HepG2 (cell line): ENCODE results near the gene ANKRD37.

Experiments used
- BRF2 ChIP-seq: sonication (generic); formaldehyde crosslinking; IDR thresholded peaks from 2 replicates; pipeline ENCODE4 v1.8.1; 2022; ENCODE audit warnings: mild to moderate bottlenecking, missing genetic modification reagents
- CBX2 ChIP-seq, 2 experiments: fragments of 200-600 bp in 1 of 2; sonication (generic); formaldehyde crosslinking in 1 of 2; IDR thresholded peaks; 2 replicates each; pipeline versions ENCODE4 v1.7.0 to v1.8.1; 2018 to 2022; ENCODE audit warnings: low read depth in 2 of 2, low read length in 1 of 2, mild to moderate bottlenecking in 1 of 2, missing genetic modification reagents in 1 of 2
- CTCF ChIP-seq: sonication (generic); formaldehyde crosslinking; IDR thresholded peaks from 2 replicates; pipeline ENCODE4 v1.5.0; 2020; ENCODE audit warnings: mild to moderate bottlenecking, missing genetic modification reagents, moderate library complexity
- EZH2 ChIP-seq: conservative IDR thresholded peaks from 2 replicates; pipeline ENCODE4 v1.6.1; 2012; ENCODE audit warnings: mild to moderate bottlenecking, low read depth, low read length, moderate library complexity
- MEIS2 ChIP-seq: sonication (generic); formaldehyde crosslinking; IDR thresholded peaks from 2 replicates; pipeline ENCODE4 v1.9.0; 2021; ENCODE audit warnings: mild to moderate bottlenecking, missing genetic modification reagents
- POLR2AphosphoS5 ChIP-seq: IDR thresholded peaks from 2 replicates; pipeline ENCODE4 v1.6.1; 2012; ENCODE audit warnings: low read depth, low read length
- SNAPC5 ChIP-seq: sonication (generic); formaldehyde crosslinking; IDR thresholded peaks from 2 replicates; pipeline ENCODE4 v1.8.1; 2023; ENCODE audit warnings: mild to moderate bottlenecking, missing genetic modification reagents, borderline replicate concordance
- YEATS4 ChIP-seq: sonication (generic); formaldehyde crosslinking; IDR thresholded peaks from 2 replicates; pipeline ENCODE4 v1.4.0; 2020; ENCODE audit warnings: missing genetic modification reagents, borderline replicate concordance
- ZBTB7A ChIP-seq: sonication (generic); formaldehyde crosslinking; IDR thresholded peaks from 2 replicates; pipeline ENCODE4 v1.8.0; 2022; ENCODE audit warnings: mild to moderate bottlenecking, missing genetic modification reagents
- ZNF274 ChIP-seq: sonication (generic); formaldehyde crosslinking; IDR thresholded peaks from 2 replicates; pipeline ENCODE4 v1.5.1; 2020; ENCODE audit warnings: mild to moderate bottlenecking, missing genetic modification reagents
- TF ChIP-seq, protein P1 (sequence below): sonication (generic); formaldehyde crosslinking; IDR thresholded peaks from 2 replicates; pipeline ENCODE4 v1.4.0; 2020; ENCODE audit warnings: missing genetic modification reagents
- TF ChIP-seq, protein P2 (sequence below): sonication (generic); formaldehyde crosslinking; IDR thresholded peaks from 2 replicates; pipeline ENCODE4 v1.4.0; 2020; ENCODE audit warnings: low read depth, missing genetic modification reagents
- TF ChIP-seq, protein P3 (sequence below): sonication (generic); formaldehyde crosslinking; IDR thresholded peaks from 2 replicates; pipeline ENCODE4 v1.4.0; 2020; ENCODE audit warnings: missing genetic modification reagents, borderline replicate concordance

- no peak for TF ChIP-seq ZNF274
- TF ChIP-seq CTCF (CRISPR knock-in tag), result no peak
- no peak for TF ChIP-seq ZBTB7A
- TF ChIP-seq, protein P1, sequence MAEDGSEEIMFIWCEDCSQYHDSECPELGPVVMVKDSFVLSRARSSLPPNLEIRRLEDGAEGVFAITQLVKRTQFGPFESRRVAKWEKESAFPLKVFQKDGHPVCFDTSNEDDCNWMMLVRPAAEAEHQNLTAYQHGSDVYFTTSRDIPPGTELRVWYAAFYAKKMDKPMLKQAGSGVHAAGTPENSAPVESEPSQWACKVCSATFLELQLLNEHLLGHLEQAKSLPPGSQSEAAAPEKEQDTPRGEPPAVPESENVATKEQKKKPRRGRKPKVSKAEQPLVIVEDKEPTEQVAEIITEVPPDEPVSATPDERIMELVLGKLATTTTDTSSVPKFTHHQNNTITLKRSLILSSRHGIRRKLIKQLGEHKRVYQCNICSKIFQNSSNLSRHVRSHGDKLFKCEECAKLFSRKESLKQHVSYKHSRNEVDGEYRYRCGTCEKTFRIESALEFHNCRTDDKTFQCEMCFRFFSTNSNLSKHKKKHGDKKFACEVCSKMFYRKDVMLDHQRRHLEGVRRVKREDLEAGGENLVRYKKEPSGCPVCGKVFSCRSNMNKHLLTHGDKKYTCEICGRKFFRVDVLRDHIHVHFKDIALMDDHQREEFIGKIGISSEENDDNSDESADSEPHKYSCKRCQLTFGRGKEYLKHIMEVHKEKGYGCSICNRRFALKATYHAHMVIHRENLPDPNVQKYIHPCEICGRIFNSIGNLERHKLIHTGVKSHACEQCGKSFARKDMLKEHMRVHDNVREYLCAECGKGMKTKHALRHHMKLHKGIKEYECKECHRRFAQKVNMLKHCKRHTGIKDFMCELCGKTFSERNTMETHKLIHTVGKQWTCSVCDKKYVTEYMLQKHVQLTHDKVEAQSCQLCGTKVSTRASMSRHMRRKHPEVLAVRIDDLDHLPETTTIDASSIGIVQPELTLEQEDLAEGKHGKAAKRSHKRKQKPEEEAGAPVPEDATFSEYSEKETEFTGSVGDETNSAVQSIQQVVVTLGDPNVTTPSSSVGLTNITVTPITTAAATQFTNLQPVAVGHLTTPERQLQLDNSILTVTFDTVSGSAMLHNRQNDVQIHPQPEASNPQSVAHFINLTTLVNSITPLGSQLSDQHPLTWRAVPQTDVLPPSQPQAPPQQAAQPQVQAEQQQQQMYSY, result no peak
- TF ChIP-seq CBX2 (IDR thresholded peaks at IDR 0.05; ENCODE audit: low read depth, low read length), result no peak
- TF ChIP-seq CBX2 (CRISPR knock-in tag; IDR thresholded peaks at IDR 0.05; ENCODE audit: low read depth), result no peak
- no peak for TF ChIP-seq SNAPC5 (CRISPR knock-in tag)
- TF ChIP-seq YEATS4 (CRISPR knock-in tag), result no peak
- no peak for TF ChIP-seq MEIS2 (CRISPR knock-in tag)
- TF ChIP-seq, protein P2, sequence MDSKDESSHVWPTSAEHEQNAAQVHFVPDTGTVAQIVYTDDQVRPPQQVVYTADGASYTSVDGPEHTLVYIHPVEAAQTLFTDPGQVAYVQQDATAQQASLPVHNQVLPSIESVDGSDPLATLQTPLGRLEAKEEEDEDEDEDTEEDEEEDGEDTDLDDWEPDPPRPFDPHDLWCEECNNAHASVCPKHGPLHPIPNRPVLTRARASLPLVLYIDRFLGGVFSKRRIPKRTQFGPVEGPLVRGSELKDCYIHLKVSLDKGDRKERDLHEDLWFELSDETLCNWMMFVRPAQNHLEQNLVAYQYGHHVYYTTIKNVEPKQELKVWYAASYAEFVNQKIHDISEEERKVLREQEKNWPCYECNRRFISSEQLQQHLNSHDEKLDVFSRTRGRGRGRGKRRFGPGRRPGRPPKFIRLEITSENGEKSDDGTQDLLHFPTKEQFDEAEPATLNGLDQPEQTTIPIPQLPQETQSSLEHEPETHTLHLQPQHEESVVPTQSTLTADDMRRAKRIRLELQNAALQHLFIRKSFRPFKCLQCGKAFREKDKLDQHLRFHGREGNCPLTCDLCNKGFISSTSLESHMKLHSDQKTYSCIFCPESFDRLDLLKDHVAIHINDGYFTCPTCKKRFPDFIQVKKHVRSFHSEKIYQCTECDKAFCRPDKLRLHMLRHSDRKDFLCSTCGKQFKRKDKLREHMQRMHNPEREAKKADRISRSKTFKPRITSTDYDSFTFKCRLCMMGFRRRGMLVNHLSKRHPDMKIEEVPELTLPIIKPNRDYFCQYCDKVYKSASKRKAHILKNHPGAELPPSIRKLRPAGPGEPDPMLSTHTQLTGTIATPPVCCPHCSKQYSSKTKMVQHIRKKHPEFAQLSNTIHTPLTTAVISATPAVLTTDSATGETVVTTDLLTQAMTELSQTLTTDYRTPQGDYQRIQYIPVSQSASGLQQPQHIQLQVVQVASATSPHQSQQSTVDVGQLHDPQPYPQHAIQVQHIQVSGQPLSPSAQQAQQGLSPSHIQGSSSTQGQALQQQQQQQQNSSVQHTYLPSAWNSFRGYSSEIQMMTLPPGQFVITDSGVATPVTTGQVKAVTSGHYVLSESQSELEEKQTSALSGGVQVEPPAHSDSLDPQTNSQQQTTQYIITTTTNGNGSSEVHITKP (CRISPR knock-in tag), result no peak
- TF ChIP-seq POLR2AphosphoS5, result no peak
- TF ChIP-seq BRF2 (CRISPR knock-in tag), result no peak
- TF ChIP-seq, protein P3, sequence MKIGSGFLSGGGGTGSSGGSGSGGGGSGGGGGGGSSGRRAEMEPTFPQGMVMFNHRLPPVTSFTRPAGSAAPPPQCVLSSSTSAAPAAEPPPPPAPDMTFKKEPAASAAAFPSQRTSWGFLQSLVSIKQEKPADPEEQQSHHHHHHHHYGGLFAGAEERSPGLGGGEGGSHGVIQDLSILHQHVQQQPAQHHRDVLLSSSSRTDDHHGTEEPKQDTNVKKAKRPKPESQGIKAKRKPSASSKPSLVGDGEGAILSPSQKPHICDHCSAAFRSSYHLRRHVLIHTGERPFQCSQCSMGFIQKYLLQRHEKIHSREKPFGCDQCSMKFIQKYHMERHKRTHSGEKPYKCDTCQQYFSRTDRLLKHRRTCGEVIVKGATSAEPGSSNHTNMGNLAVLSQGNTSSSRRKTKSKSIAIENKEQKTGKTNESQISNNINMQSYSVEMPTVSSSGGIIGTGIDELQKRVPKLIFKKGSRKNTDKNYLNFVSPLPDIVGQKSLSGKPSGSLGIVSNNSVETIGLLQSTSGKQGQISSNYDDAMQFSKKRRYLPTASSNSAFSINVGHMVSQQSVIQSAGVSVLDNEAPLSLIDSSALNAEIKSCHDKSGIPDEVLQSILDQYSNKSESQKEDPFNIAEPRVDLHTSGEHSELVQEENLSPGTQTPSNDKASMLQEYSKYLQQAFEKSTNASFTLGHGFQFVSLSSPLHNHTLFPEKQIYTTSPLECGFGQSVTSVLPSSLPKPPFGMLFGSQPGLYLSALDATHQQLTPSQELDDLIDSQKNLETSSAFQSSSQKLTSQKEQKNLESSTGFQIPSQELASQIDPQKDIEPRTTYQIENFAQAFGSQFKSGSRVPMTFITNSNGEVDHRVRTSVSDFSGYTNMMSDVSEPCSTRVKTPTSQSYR (CRISPR knock-in tag), result no peak
- no peak for TF ChIP-seq EZH2
These were observed 44.8 kb downstream of the ANKRD37 start for GRCh38 chr4:185441479-185441878.
